Esophagus (tissue), 2 donors: ENCODE results near the gene SENP8. TPM values are rescaled to one million over a fixed set of nuclear protein-coding genes. Genes with fewer than 3 reads are reported as not detected.

ENCODE experiments used
- polyA plus RNA-seq, 2 donors: library from polyadenylated mRNA; stranded (reverse); fragments of 200-250 nt; gene quantifications; one replicate each; pipeline ENCODE4 v1.2.3, GENCODE V29; 2013
- donor health status: healthy with polysubstance abuse.
- donor health status: Bipolar disorder and iron deficiency.

SENP8 gene
- polyA plus RNA-seq, 2 donors = 0.86 to 1.3 TPM

Other genes with a start within 250 kb of the SENP8 start
- gene MYO9A, start 253 bp upstream of the SENP8 start, polyA plus RNA-seq = 1 to 10 TPM; 2.6 to 4.3 TPM
- gene GRAMD2A, start 79.4 kb downstream of the SENP8 start, polyA plus RNA-seq = 1 to 10 TPM; 1.1 to 1.6 TPM
- 100 to 1,000 TPM; 235 to 528 TPM for gene PKM, start 112.8 kb downstream of the SENP8 start, polyA plus RNA-seq
- gene PARP6, start 154.2 kb downstream of the SENP8 start, polyA plus RNA-seq = 10 to 100 TPM; 28.4 to 52.3 TPM
- 1 to 10 TPM; 1.0 to 1.4 TPM for gene CELF6, start 201.8 kb downstream of the SENP8 start, polyA plus RNA-seq